C4-2B (cell line): ENCODE measurements around the gene ZNF701.

ENCODE experiments used
- CTCF ChIP-seq: fragments of 450-650 bp; conservative IDR thresholded peaks from 2 replicates; pipeline ENCODE4 v1.5.1; 2017; ENCODE audit warnings: mild to moderate bottlenecking
- ZFX ChIP-seq: fragments of 450-650 bp; IDR thresholded peaks from 2 replicates; pipeline ENCODE4 v1.6.1; 2017

- TF ChIP-seq CTCF (no peak), ZFX (no peak)
These were observed 33.7 kb upstream of the ZNF701 start for GRCh38 chr19:52536448-52536800.
